Measurements from ENCODE around the gene SCAMP4. TPM values are rescaled to one million over a fixed set of nuclear protein-coding genes. Genes with fewer than 3 reads are reported as not detected.
A peak's percentile ranks its signal among the peaks of the same experiment; 100 is the strongest.

SCAMP4 gene
- total and polyA plus RNA-seq, 9 of the 15 experiments (the other 6 are each of a cell fraction or from before 2014, with no cell fraction given) = 0.81 to 45.9 (median 12.8) TPM

- TF ChIP-seq RAD21 (CRISPR knock-in tag; conservative IDR thresholded peaks at IDR 0.05 in 1 of 2, IDR thresholded peaks at IDR 0.05 in 1 of 2) (no peak), BRF1 (IDR thresholded peaks at IDR 0.05; ENCODE audit: borderline replicate concordance, extremely low read depth, insufficient read length) (no peak), LEF1 (IDR thresholded peaks at IDR 0.05) (no peak), TOE1 (IDR thresholded peaks at IDR 0.05; ENCODE audit: borderline replicate concordance) (0 out of 2 replicates have a peak, but pooled peaks have one; percentile 42), TOE1 (CRISPR knock-in tag; IDR thresholded peaks at IDR 0.05; ENCODE audit: borderline replicate concordance, low read depth) (no peak), NFE2L1 (tag; IDR thresholded peaks at IDR 0.05; ENCODE audit: borderline replicate concordance, low read depth) (no peak), SMARCE1 (IDR thresholded peaks at IDR 0.05) (no peak), PURB (CRISPR knock-in tag; IDR thresholded peaks at IDR 0.05; ENCODE audit: low read depth) (no peak), ZNF707 (CRISPR knock-in tag; conservative IDR thresholded peaks at IDR 0.05) (no peak), MECOM (CRISPR knock-in tag; IDR thresholded peaks at IDR 0.05) (0 out of 2 replicates have a peak, but pooled peaks have one; percentile 16), FOXA1 (IDR thresholded peaks at IDR 0.05; ENCODE audit: borderline replicate concordance) (no peak), NCOR1 (IDR thresholded peaks at IDR 0.05) (no peak), ZNF764 (CRISPR knock-in tag; IDR thresholded peaks at IDR 0.05; ENCODE audit: low read depth) (no peak), SOX6 (IDR thresholded peaks at IDR 0.05) (peak; percentile 74), NR3C1 (CRISPR knock-in tag; IDR thresholded peaks at IDR 0.05) (no peak), TRIM24 (IDR thresholded peaks at IDR 0.05) (no peak), HDGF (IDR thresholded peaks at IDR 0.05) (no peak), ZNF232 (CRISPR knock-in tag; IDR thresholded peaks at IDR 0.05) (no peak), RB1 (IDR thresholded peaks at IDR 0.05; ENCODE audit: low read depth) (peak; percentile 36; the same call in 1 of the 2 replicates), ARID4B (CRISPR knock-in tag; IDR thresholded peaks at IDR 0.05) (no peak), RFX1 (IDR thresholded peaks at IDR 0.05) (no peak), ZNF699 (CRISPR knock-in tag; IDR thresholded peaks at IDR 0.05; ENCODE audit: insufficient replicate concordance) (no peak), KDM5B (IDR thresholded peaks at IDR 0.05; ENCODE audit: insufficient replicate concordance, low read depth, low read length) (peak; percentile 13), TAL1 (IDR thresholded peaks at IDR 0.05) (no peak)
- TF ChIP-seq, protein P1, sequence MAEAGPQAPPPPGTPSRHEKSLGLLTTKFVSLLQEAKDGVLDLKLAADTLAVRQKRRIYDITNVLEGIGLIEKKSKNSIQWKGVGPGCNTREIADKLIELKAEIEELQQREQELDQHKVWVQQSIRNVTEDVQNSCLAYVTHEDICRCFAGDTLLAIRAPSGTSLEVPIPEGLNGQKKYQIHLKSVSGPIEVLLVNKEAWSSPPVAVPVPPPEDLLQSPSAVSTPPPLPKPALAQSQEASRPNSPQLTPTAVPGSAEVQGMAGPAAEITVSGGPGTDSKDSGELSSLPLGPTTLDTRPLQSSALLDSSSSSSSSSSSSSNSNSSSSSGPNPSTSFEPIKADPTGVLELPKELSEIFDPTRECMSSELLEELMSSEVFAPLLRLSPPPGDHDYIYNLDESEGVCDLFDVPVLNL (CRISPR knock-in tag; IDR thresholded peaks at IDR 0.05; ENCODE audit: low read depth) = no peak
These were observed 31.4 kb upstream of the SCAMP4 start (continued) for GRCh38 chr19:1873524-1874473.

Measured in K562 (cell line).